ENCODE data around the gene KLK3. TPM values are rescaled to one million over a fixed set of nuclear protein-coding genes. Genes with fewer than 3 reads are reported as not detected.

The KLK3 gene
- total RNA-seq, result not detected in 2 replicates

GRCh38 chr19:50854636-50855410, at the start of gene KLK3:
TSS of gene KLK3 (plus strand) at chr19:50854915. CDS start at chr19:50854956, 41 bp downstream.

GRCh38 chr19:50823389-50824042, 31.2 kb upstream of the KLK3 start, which contains the start of gene KLK1:
TSS of gene KLK1 (minus strand) at chr19:50823787. CDS start at chr19:50823748, 39 bp downstream.

GRCh38 chr19:50833117-50833801, 21.5 kb upstream of the KLK3 start, which contains the start of gene KLK15:
TSS of gene KLK15 (minus strand) at chr19:50833574. CDS start at chr19:50831492, 2,082 bp downstream.

GRCh38 chr19:50873056-50873455, 18.3 kb downstream of the KLK3 start, which contains the start of gene KLK2:
TSS of gene KLK2 (plus strand) at chr19:50873439. CDS start at chr19:50873474, 35 bp downstream.

Other genes with a start within 250 kb of the KLK3 start
- not detected in 2 replicates for gene SYT3, start 215.0 kb upstream of the KLK3 start, total RNA-seq
- not detected in 2 replicates for gene C19orf81, start 205.5 kb upstream of the KLK3 start, total RNA-seq
- gene SHANK1, start 135.1 kb upstream of the KLK3 start, total RNA-seq, result 0.04 TPM in 1 of 2 replicates, not detected in the other
- 1.9 and 3.3 TPM in 2 replicates for gene CLEC11A, start 131.6 kb upstream of the KLK3 start, total RNA-seq
- not detected in 2 replicates for gene GPR32, start 84.5 kb upstream of the KLK3 start, total RNA-seq
- not detected in 2 replicates for gene ACP4, start 64.5 kb upstream of the KLK3 start, total RNA-seq
- 0.55 TPM in 1 of 2 replicates, not detected in the other for gene KLK1, start 31.1 kb upstream of the KLK3 start, total RNA-seq
- gene KLK15, start 21.3 kb upstream of the KLK3 start, total RNA-seq, result not detected in 2 replicates
- gene KLK2, start 18.5 kb downstream of the KLK3 start, total RNA-seq, result not detected in 2 replicates
- not detected in 2 replicates for gene KLK4, start 56.5 kb downstream of the KLK3 start, total RNA-seq
- 97.7 and 185 TPM in 2 replicates for gene KLK5, start 98.1 kb downstream of the KLK3 start, total RNA-seq
- 0.11 and 1.6 TPM in 2 replicates for gene KLK6, start 114.7 kb downstream of the KLK3 start, total RNA-seq
- 2.9 and 3.5 TPM in 2 replicates for gene KLK7, start 129.0 kb downstream of the KLK3 start, total RNA-seq
- 53.8 and 72.6 TPM in 2 replicates for gene KLK8, start 146.7 kb downstream of the KLK3 start, total RNA-seq
- gene KLK10, start 164.8 kb downstream of the KLK3 start, total RNA-seq, result 10.3 and 11.7 TPM in 2 replicates
- gene KLK11, start 171.7 kb downstream of the KLK3 start, total RNA-seq, result 1.0 and 1.7 TPM in 2 replicates
- 0.23 TPM in 1 of 2 replicates, not detected in the other for gene KLK12, start 180.1 kb downstream of the KLK3 start, total RNA-seq
- 0.94 TPM in 1 of 2 replicates, not detected in the other for gene KLK13, start 210.2 kb downstream of the KLK3 start, total RNA-seq
- gene KLK14, start 228.0 kb downstream of the KLK3 start, total RNA-seq, result 0.23 TPM in 1 of 2 replicates, not detected in the other

All from hair follicular keratinocyte (primary cell).